GM19239 (cell line): ENCODE results near the gene HECW1.
"Not testable (repeated sequence)": the region's sequence is repeated elsewhere in the genome, so short reads cannot be mapped to it uniquely, and the experiment has no call there.

Experiments used
- DNase-seq: peaks from one replicate; pipeline ENCODE4 v3.0.0; 2011; ENCODE audit warnings: low spot score; ENCODE audit not compliant: insufficient read length
- FAIRE-seq: peaks from 2 replicates; lab custom pipeline; 2011; peaks lifted over from hg19 to GRCh38; lab: Jason Lieb, UNC

The HECW1 gene

GRCh38 chr7:43337191-43337590, 224.7 kb downstream of the HECW1 start:
- FAIRE-seq (no peak), DNase-seq (no peak)

- FAIRE-seq (no peak), DNase-seq (no peak)
Measured at GRCh38 chr7:43337811-43338210, 225.4 kb downstream of the HECW1 start.

GRCh38 chr7:43341132-43341531, 228.7 kb downstream of the HECW1 start:
- FAIRE-seq (no peak), DNase-seq (no peak)

GRCh38 chr7:43343417-43343816, 231.0 kb downstream of the HECW1 start:
- not testable (repeated sequence) for DNase-seq, FAIRE-seq

- not testable (repeated sequence) for DNase-seq, FAIRE-seq
Measured at GRCh38 chr7:43345696-43346095, 233.2 kb downstream of the HECW1 start.

GRCh38 chr7:43351683-43352082, 239.2 kb downstream of the HECW1 start:
- no peak for DNase-seq
- no peak for FAIRE-seq

GRCh38 chr7:43353902-43354301, 241.5 kb downstream of the HECW1 start:
- FAIRE-seq (no peak), DNase-seq (no peak)

- no peak for DNase-seq
Measured at GRCh38 chr7:43362652-43363034, 250.2 kb downstream of the HECW1 start.

GRCh38 chr7:43363035-43363791, 250.8 kb downstream of the HECW1 start:
- DNase-seq, result no peak
- no peak for FAIRE-seq

More at GRCh38 chr7:43362652-43363034, 250.2 kb downstream of the HECW1 start:
- no peak for FAIRE-seq

GRCh38 chr7:43364391-43364790, 251.9 kb downstream of the HECW1 start:
- FAIRE-seq (no peak), DNase-seq (no peak)

- no peak for DNase-seq
Measured at GRCh38 chr7:43372676-43373355, 260.4 kb downstream of the HECW1 start.

GRCh38 chr7:43377196-43377960, 264.9 kb downstream of the HECW1 start:
- DNase-seq (no peak), FAIRE-seq (no peak)

More at GRCh38 chr7:43372676-43373355, 260.4 kb downstream of the HECW1 start:
- no peak for FAIRE-seq

GRCh38 chr7:43379210-43379609, 266.8 kb downstream of the HECW1 start:
- DNase-seq, result no peak
- no peak for FAIRE-seq

- FAIRE-seq (no peak), DNase-seq (no peak)
Measured at GRCh38 chr7:43384616-43385308, 272.3 kb downstream of the HECW1 start.

GRCh38 chr7:43385309-43385680, 272.8 kb downstream of the HECW1 start:
- FAIRE-seq (no peak), DNase-seq (no peak)

GRCh38 chr7:43385856-43386255, 273.4 kb downstream of the HECW1 start:
- FAIRE-seq (no peak), DNase-seq (no peak)

GRCh38 chr7:43387932-43388331, 275.5 kb downstream of the HECW1 start:
- FAIRE-seq (no peak), DNase-seq (no peak)

GRCh38 chr7:43390576-43390975, 278.1 kb downstream of the HECW1 start:
- no peak for DNase-seq
- FAIRE-seq, result no peak

- no peak for DNase-seq
Measured at GRCh38 chr7:43391518-43391917, 279.1 kb downstream of the HECW1 start.

GRCh38 chr7:43392638-43393330, 280.3 kb downstream of the HECW1 start:
- FAIRE-seq, result no peak
- no peak for DNase-seq

More at GRCh38 chr7:43391518-43391917, 279.1 kb downstream of the HECW1 start:
- no peak for FAIRE-seq
